ENCODE data around the gene FBXO24.

The FBXO24 gene

GRCh38 chr7:100589341-100589947 lies 3.3 kb downstream of the FBXO24 start:
- Mint-ChIP-seq H3K36me3 (ENCODE audit: low read depth) (no peaks in the 10 kb centered on the region), H3K4me3 (no peak overlapping the region), H3K27me3 (peaks cover 4% of the 10 kb centered on the region), H3K4me1 (ENCODE audit: low read depth) (peaks cover 17% of the 10 kb centered on the region), H3K9me3 (no peaks in the 10 kb centered on the region), H3K27ac (no peak overlapping the region)

GRCh38 chr7:100590077-100590737 lies 4.1 kb downstream of the FBXO24 start:
- Mint-ChIP-seq H3K4me3 (no peak overlapping the region), H3K4me1 (ENCODE audit: low read depth) (peaks cover 9% of the 10 kb centered on the region), H3K9me3 (no peaks in the 10 kb centered on the region), H3K36me3 (ENCODE audit: low read depth) (no peaks in the 10 kb centered on the region), H3K27ac (no peak overlapping the region), H3K27me3 (peaks cover 4% of the 10 kb centered on the region)

GRCh38 chr7:100591596-100591995 lies 5.5 kb downstream of the FBXO24 start:
- Mint-ChIP-seq H3K27ac (no peak overlapping the region), H3K4me1 (ENCODE audit: low read depth) (peaks cover 3% of the 10 kb centered on the region), H3K4me3 (no peak overlapping the region), H3K27me3 (peaks cover 4% of the 10 kb centered on the region), H3K9me3 (no peaks in the 10 kb centered on the region), H3K36me3 (ENCODE audit: low read depth) (no peaks in the 10 kb centered on the region)

GRCh38 chr7:100595188-100595587 lies 9.1 kb downstream of the FBXO24 start:
- peaks cover 4% of the 10 kb centered on the region for H3K27me3 Mint-ChIP-seq
- no peak overlapping the region for H3K4me3 Mint-ChIP-seq
- no peaks in the 10 kb centered on the region for H3K9me3 Mint-ChIP-seq
- no peak overlapping the region for H3K27ac Mint-ChIP-seq
- no peaks in the 10 kb centered on the region for H3K36me3 Mint-ChIP-seq (ENCODE audit: low read depth)
- H3K4me1 Mint-ChIP-seq (ENCODE audit: low read depth): no peaks in the 10 kb centered on the region

- H3K27ac Mint-ChIP-seq: no peak overlapping the region
- H3K4me3 Mint-ChIP-seq: no peak overlapping the region
- H3K36me3 Mint-ChIP-seq (ENCODE audit: low read depth): no peaks in the 10 kb centered on the region
These were observed 12.3 kb downstream of the FBXO24 start for GRCh38 chr7:100598425-100598824.

GRCh38 chr7:100599911-100600729 lies 14.0 kb downstream of the FBXO24 start:
- Mint-ChIP-seq H3K27me3 (no peaks in the 10 kb centered on the region), H3K27ac (no peak overlapping the region), H3K9me3 (no peaks in the 10 kb centered on the region), H3K36me3 (ENCODE audit: low read depth) (no peaks in the 10 kb centered on the region), H3K4me3 (no peak overlapping the region), H3K4me1 (ENCODE audit: low read depth) (peaks cover 13% of the 10 kb centered on the region)

More at GRCh38 chr7:100598425-100598824, 12.3 kb downstream of the FBXO24 start:
- Mint-ChIP-seq H3K4me1 (ENCODE audit: low read depth) (peaks cover under 1% of the 10 kb centered on the region), H3K27me3 (no peaks in the 10 kb centered on the region), H3K9me3 (no peaks in the 10 kb centered on the region)

- H3K4me1 Mint-ChIP-seq (ENCODE audit: low read depth): peaks cover 18% of the 10 kb centered on the region
- H3K9me3 Mint-ChIP-seq: no peaks in the 10 kb centered on the region
These were observed 14.6 kb downstream of the FBXO24 start for GRCh38 chr7:100600730-100601038.

GRCh38 chr7:100602889-100603725 lies 17.0 kb downstream of the FBXO24 start:
- no peaks in the 10 kb centered on the region for H3K27me3 Mint-ChIP-seq
- H3K27ac Mint-ChIP-seq: peak overlapping the region; percentile 76

More at GRCh38 chr7:100600730-100601038, 14.6 kb downstream of the FBXO24 start:
- Mint-ChIP-seq H3K36me3 (ENCODE audit: low read depth) (no peaks in the 10 kb centered on the region), H3K27me3 (no peaks in the 10 kb centered on the region), H3K4me3 (no peak overlapping the region), H3K27ac (no peak overlapping the region)

GRCh38 chr7:100603726-100604027 lies 17.5 kb downstream of the FBXO24 start:
- no peaks in the 10 kb centered on the region for H3K9me3 Mint-ChIP-seq
- H3K27me3 Mint-ChIP-seq: no peaks in the 10 kb centered on the region
- H3K4me1 Mint-ChIP-seq (ENCODE audit: low read depth): peaks cover 22% of the 10 kb centered on the region
- peak overlapping the region; percentile 82 for H3K4me3 Mint-ChIP-seq
- H3K27ac Mint-ChIP-seq: peak overlapping the region; percentile 76
- no peaks in the 10 kb centered on the region for H3K36me3 Mint-ChIP-seq (ENCODE audit: low read depth)

More at GRCh38 chr7:100602889-100603725, 17.0 kb downstream of the FBXO24 start:
- no peaks in the 10 kb centered on the region for H3K9me3 Mint-ChIP-seq
- H3K4me1 Mint-ChIP-seq (ENCODE audit: low read depth): peaks cover 22% of the 10 kb centered on the region
- H3K36me3 Mint-ChIP-seq (ENCODE audit: low read depth): no peaks in the 10 kb centered on the region
- peak overlapping the region; percentile 82 for H3K4me3 Mint-ChIP-seq

- no peaks in the 10 kb centered on the region for H3K27me3 Mint-ChIP-seq
- H3K9me3 Mint-ChIP-seq: no peaks in the 10 kb centered on the region
- peak overlapping the region; percentile 76 for H3K27ac Mint-ChIP-seq
- H3K4me1 Mint-ChIP-seq (ENCODE audit: low read depth): peaks cover 22% of the 10 kb centered on the region
- H3K4me3 Mint-ChIP-seq: peak overlapping the region; percentile 82
- no peaks in the 10 kb centered on the region for H3K36me3 Mint-ChIP-seq (ENCODE audit: low read depth)
These were observed 18.2 kb downstream of the FBXO24 start for GRCh38 chr7:100604028-100604975.

GRCh38 chr7:100604976-100605911 lies 19.1 kb downstream of the FBXO24 start:
- H3K27me3 Mint-ChIP-seq: no peaks in the 10 kb centered on the region
- no peaks in the 10 kb centered on the region for H3K9me3 Mint-ChIP-seq
- no peaks in the 10 kb centered on the region for H3K36me3 Mint-ChIP-seq (ENCODE audit: low read depth)
- peak overlapping the region; percentile 73 for H3K4me3 Mint-ChIP-seq
- H3K27ac Mint-ChIP-seq: no peak overlapping the region
- H3K4me1 Mint-ChIP-seq (ENCODE audit: low read depth): peaks cover 22% of the 10 kb centered on the region

- no peak overlapping the region for H3K27ac Mint-ChIP-seq
- no peak overlapping the region for H3K4me3 Mint-ChIP-seq
- no peaks in the 10 kb centered on the region for H3K27me3 Mint-ChIP-seq
These were observed 20.2 kb downstream of the FBXO24 start for GRCh38 chr7:100606313-100606712.

GRCh38 chr7:100607111-100607510 lies 21.0 kb downstream of the FBXO24 start:
- Mint-ChIP-seq H3K27ac (no peak overlapping the region), H3K36me3 (ENCODE audit: low read depth) (no peaks in the 10 kb centered on the region), H3K4me3 (no peak overlapping the region), H3K9me3 (no peaks in the 10 kb centered on the region), H3K27me3 (no peaks in the 10 kb centered on the region), H3K4me1 (ENCODE audit: low read depth) (peaks cover 25% of the 10 kb centered on the region)

More at GRCh38 chr7:100606313-100606712, 20.2 kb downstream of the FBXO24 start:
- peaks cover 22% of the 10 kb centered on the region for H3K4me1 Mint-ChIP-seq (ENCODE audit: low read depth)
- no peaks in the 10 kb centered on the region for H3K9me3 Mint-ChIP-seq
- H3K36me3 Mint-ChIP-seq (ENCODE audit: low read depth): no peaks in the 10 kb centered on the region

All from stimulated activated naive CD8-positive, alpha-beta T cell treated with anti-CD3 and anti-CD28 coated beads, Interleukin-15, Interleukin-2, amounts not matched to agents 100 ng/mL and 50 ng/mL, for 24 hours (primary cell).